Neuronal stem cell (in vitro differentiated cells): ENCODE results near the gene SIN3A.
A peak's percentile ranks its signal among the peaks of the same experiment; 100 is the strongest.

Experiments used
- DNase-seq: peaks from one replicate; pipeline ENCODE4 v3.0.0-alpha.2; 2013; ENCODE audit warnings: low spot score
- H2AFZ ChIP-seq: one replicate; pipeline ENCODE4 v1.6.1; 2013; ENCODE audit warnings: mild to moderate bottlenecking, low read length, inconsistent platforms
- H2AK5ac ChIP-seq: 2 replicates; pipeline ENCODE4 v1.6.1; 2013; ENCODE audit warnings: low read depth, mild to moderate bottlenecking, inconsistent platforms, low read length, moderate library complexity, mixed read lengths
- H2BK120ac ChIP-seq: 2 replicates; pipeline ENCODE4 v1.6.1; 2013; ENCODE audit warnings: low read depth, mild to moderate bottlenecking, inconsistent platforms, low read length, moderate library complexity, mixed read lengths
- H2BK12ac ChIP-seq: one replicate; pipeline ENCODE4 v1.6.1; 2013; ENCODE audit warnings: low read length, inconsistent platforms
- H2BK15ac ChIP-seq: 2 replicates; pipeline ENCODE4 v1.6.1; 2013; ENCODE audit warnings: mild to moderate bottlenecking, low read length, inconsistent platforms, mixed read lengths
- H2BK5ac ChIP-seq: one replicate; pipeline ENCODE4 v1.6.1; 2013; ENCODE audit warnings: inconsistent platforms, mild to moderate bottlenecking, low read length, moderate library complexity
- H3K14ac ChIP-seq: one replicate; pipeline ENCODE4 v1.6.1; 2013; ENCODE audit warnings: low read length, inconsistent platforms
- H3K18ac ChIP-seq: 2 replicates; pipeline ENCODE4 v1.6.1; 2013; ENCODE audit warnings: low read length, inconsistent platforms
- H3K23ac ChIP-seq: 2 replicates; pipeline ENCODE4 v1.6.1; 2013; ENCODE audit warnings: low read depth, mild to moderate bottlenecking, mixed read lengths, low read length, inconsistent platforms; ENCODE audit not compliant: poor library complexity
- H3K27ac ChIP-seq: replicated peaks from 3 replicates; pipeline ENCODE4 v1.5.1; 2013; ENCODE audit warnings: low read length, inconsistent platforms
- H3K27me3 ChIP-seq, 3 experiments: 2 replicates each; pipeline ENCODE4 v1.6.1; 2013; ENCODE audit warnings: low read length in 3 of 3, mild to moderate bottlenecking in 2 of 3, inconsistent platforms in 1 of 3, low read depth in 1 of 3, mixed read lengths in 1 of 3, moderate library complexity in 1 of 3; ENCODE audit not compliant: control insufficient read depth in 3 of 3, insufficient read depth in 3 of 3
- H3K36me3 ChIP-seq, 2 donors: replicated peaks in 1 of 2; 2 replicates each; pipeline ENCODE4 v1.6.1; 2013; ENCODE audit warnings: low read length in 2 of 2; ENCODE audit not compliant: control insufficient read depth in 2 of 2, insufficient read depth in 2 of 2
- H3K4ac ChIP-seq: 2 replicates; pipeline ENCODE4 v1.6.1; 2013; ENCODE audit warnings: inconsistent platforms, mild to moderate bottlenecking, low read length, moderate library complexity
- H3K4me1 ChIP-seq, 2 donors: 1 replicate in 1 of 2; 2 replicates in 1 of 2; pipeline ENCODE4 v1.6.1; 2013; ENCODE audit warnings: low read length in 2 of 2, low read depth in 1 of 2; ENCODE audit not compliant: control insufficient read depth in 2 of 2, insufficient read depth in 1 of 2
- H3K4me2 ChIP-seq: one replicate; pipeline ENCODE4 v1.6.1; 2013; ENCODE audit warnings: mild to moderate bottlenecking, low read length, inconsistent platforms; ENCODE audit not compliant: insufficient read depth, poor library complexity, severe bottlenecking
- H3K4me3 ChIP-seq, 2 donors: 2 replicates each; pipeline ENCODE4 v1.5.1; 2013; ENCODE audit warnings: low read length in 2 of 2, mild to moderate bottlenecking in 2 of 2, inconsistent platforms in 1 of 2, moderate library complexity in 1 of 2
- H3K79me1 ChIP-seq: one replicate; pipeline ENCODE4 v1.6.1; 2013; ENCODE audit warnings: low read depth, mild to moderate bottlenecking, inconsistent platforms, low read length, moderate library complexity
- H3K9ac ChIP-seq: one replicate; pipeline ENCODE4 v1.6.1; 2013; ENCODE audit warnings: mild to moderate bottlenecking, low read depth, low read length, inconsistent platforms; ENCODE audit not compliant: poor library complexity
- H3K9me3 ChIP-seq, 2 donors: replicated peaks in 1 of 2; 2 replicates each; pipeline versions ENCODE3 to v1.6.1; 2013; ENCODE audit warnings: low read length in 2 of 2, mild to moderate bottlenecking in 2 of 2, inconsistent platforms in 1 of 2, low read depth in 1 of 2, mixed read lengths in 1 of 2, moderate library complexity in 1 of 2; ENCODE audit not compliant: control insufficient read depth in 2 of 2, insufficient read depth in 1 of 2
- H4K8ac ChIP-seq: one replicate; pipeline ENCODE4 v1.6.1; 2013; ENCODE audit warnings: low read depth, mild to moderate bottlenecking, inconsistent platforms, low read length, moderate library complexity
- H4K91ac ChIP-seq: one replicate; pipeline ENCODE4 v1.6.1; 2013; ENCODE audit warnings: low read length, low read depth, mild to moderate bottlenecking, inconsistent platforms; ENCODE audit not compliant: poor library complexity
- WGBS, 2 donors: extraction: QIAGEN DNeasy Blood & Tissue Kit; methylation state at CpG; one replicate each; pipeline ENCODE4 v1.1.7; 2013; ENCODE audit warnings: missing lambda C conversion rate in 2 of 2, mixed read lengths in 1 of 2; ENCODE audit not compliant: insufficient read length in 2 of 2, insufficient replicate concordance in 1 of 2; ENCODE audit errors: extremely low coverage in 2 of 2; 5-methylcytosine and 5-hydroxymethylcytosine counted together

Gene SIN3A

GRCh38 chr15:75451202-75451673 is 252 bp downstream of the SIN3A start:
- peak overlapping the region; percentile 100 for H3K9ac ChIP-seq
- peak overlapping the region; percentile 92 for H3K23ac ChIP-seq
- peak overlapping the region; percentile 15 for H3K4me2 ChIP-seq
- H3K18ac ChIP-seq, result peak overlapping the region; percentile 100
- no peak for DNase-seq
- peak overlapping the region; percentile 93 for H2AK5ac ChIP-seq
- peak overlapping the region; percentile 58 for H4K8ac ChIP-seq
- peaks cover 1 to 18% of the 10 kb centered on the region in 2 donors for H3K36me3 ChIP-seq
- H2BK15ac ChIP-seq, result no peak overlapping the region
- H3K14ac ChIP-seq, result peak overlapping the region; percentile 97
- no peak overlapping the region for H2BK12ac ChIP-seq
- H3K27me3 ChIP-seq, result peaks cover 0 to 1% (median 0%) of the 10 kb centered on the region in 3 experiments
- H3K79me1 ChIP-seq, result peaks cover 12% of the 10 kb centered on the region
- no CpG with 5 or more reads among the region's 45 CpGs for WGBS, 2 donors
- H3K9me3 ChIP-seq, result no peaks in the 10 kb centered on the region
- no peak overlapping the region for H4K91ac ChIP-seq
- peak overlapping the region; percentile 98 for H3K27ac ChIP-seq
- H3K4me3 ChIP-seq, result peak overlapping the region; percentile 62 to 93
- peak overlapping the region; percentile 97 for H2BK120ac ChIP-seq
- peaks cover 4 to 5% of the 10 kb centered on the region in 2 donors for H3K4me1 ChIP-seq
- peak overlapping the region; percentile 87 for H2AFZ ChIP-seq
- H3K4ac ChIP-seq, result peak overlapping the region; percentile 96
- peak overlapping the region; percentile 98 for H2BK5ac ChIP-seq

- Histone ChIP-seq H3K79me1 (peaks cover 14% of the 10 kb centered on the region), H3K4me1 (peaks cover 0 to 3% of the 10 kb centered on the region in 2 donors), H3K4ac (no peak overlapping the region), H3K14ac (peak overlapping the region; percentile 63), H2BK5ac (peak overlapping the region; percentile 98), H2AFZ (peak overlapping the region; percentile 58), H3K4me2 (peak overlapping the region; percentile 78), H3K9me3 (peaks cover 0 to 3% of the 10 kb centered on the region in 2 donors), H3K18ac (peak overlapping the region; percentile 92), H3K4me3 (peak overlapping the region; percentile 62 to 86), H2BK120ac (no peak overlapping the region), H3K27ac (peak overlapping the region; percentile 78), H4K8ac (no peak overlapping the region), H3K9ac (peak overlapping the region; percentile 92), H2BK15ac (no peak overlapping the region), H2AK5ac (peak overlapping the region; percentile 89), H2BK12ac (peak overlapping the region; percentile 92), H3K27me3 (no peaks in the 10 kb centered on the region), H3K36me3 (peaks cover 1 to 25% of the 10 kb centered on the region in 2 donors), H3K23ac (peak overlapping the region; percentile 98), H4K91ac (no peak overlapping the region)
- DNase-seq, result peak; percentile 97
- WGBS, 2 donors, result no CpG with 5 or more reads among the region's 62 CpGs
Observed at GRCh38 chr15:75450307-75451201, 936 bp downstream of the SIN3A start.

GRCh38 chr15:75449585-75450306 is 1.7 kb downstream of the SIN3A start:
- H2BK5ac ChIP-seq, result no peak overlapping the region
- H3K23ac ChIP-seq, result no peak overlapping the region
- peaks cover 0 to 3% of the 10 kb centered on the region in 2 donors for H3K4me1 ChIP-seq
- H2BK120ac ChIP-seq, result no peak overlapping the region
- peaks cover 1 to 27% of the 10 kb centered on the region in 2 donors for H3K36me3 ChIP-seq
- H3K9ac ChIP-seq, result no peak overlapping the region
- H3K27me3 ChIP-seq, result no peaks in the 10 kb centered on the region
- peak overlapping the region; percentile 78 for H3K4me2 ChIP-seq
- H2AK5ac ChIP-seq, result no peak overlapping the region
- no peak overlapping the region for H3K27ac ChIP-seq
- peak overlapping the region; percentile 62 to 86 for H3K4me3 ChIP-seq
- H3K14ac ChIP-seq, result no peak overlapping the region
- DNase-seq, result no peak
- no peak overlapping the region for H4K8ac ChIP-seq
- H2BK12ac ChIP-seq, result no peak overlapping the region
- no peak overlapping the region for H3K18ac ChIP-seq
- H3K79me1 ChIP-seq, result peaks cover 12% of the 10 kb centered on the region
- no peak overlapping the region for H3K4ac ChIP-seq
- peaks cover 0 to 3% of the 10 kb centered on the region in 2 donors for H3K9me3 ChIP-seq
- no peak overlapping the region for H2BK15ac ChIP-seq
- H2AFZ ChIP-seq, result no peak overlapping the region
- H4K91ac ChIP-seq, result no peak overlapping the region
- no CpG with 5 or more reads among the region's 14 CpGs for WGBS, 2 donors
